Activated T-cell treated with anti-CD3 and anti-CD28 coated beads, Interleukin-2, amount 50 U/mL, for 1 hour (primary cell): Measurements from ENCODE around the gene RBP3.
A peak's percentile ranks its signal among the peaks of the same experiment; 100 is the strongest.

ENCODE experiments used
- DNase-seq: peaks from one replicate; pipeline ENCODE4 v3.0.0-alpha.2; 2020

RBP3 gene

DNA sequence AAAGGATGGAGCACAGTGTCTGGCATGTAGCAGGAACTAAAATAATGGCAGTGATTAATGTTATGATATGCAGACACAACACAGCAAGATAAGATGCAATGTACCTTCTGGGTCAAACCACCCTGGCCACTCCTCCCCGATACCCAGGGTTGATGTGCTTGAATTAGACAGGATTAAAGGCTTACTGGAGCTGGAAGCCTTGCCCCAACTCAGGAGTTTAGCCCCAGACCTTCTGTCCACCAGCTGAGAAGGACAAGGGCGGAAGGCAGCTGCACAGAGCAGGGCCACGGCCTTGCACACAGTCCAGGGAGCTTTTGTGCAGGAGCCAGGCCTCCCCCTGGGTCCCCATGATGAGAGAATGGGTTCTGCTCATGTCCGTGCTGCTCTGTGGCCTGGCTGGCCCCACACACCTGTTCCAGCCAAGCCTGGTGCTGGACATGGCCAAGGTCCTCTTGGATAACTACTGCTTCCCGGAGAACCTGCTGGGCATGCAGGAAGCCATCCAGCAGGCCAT lies at the start of gene RBP3:
Gene RBP3, plus strand, starts transcription at position 226 of the 514 bp plus-strand sequence. Its CDS starts 122 bp downstream, at position 348.
- DNase-seq = no peak

DNA sequence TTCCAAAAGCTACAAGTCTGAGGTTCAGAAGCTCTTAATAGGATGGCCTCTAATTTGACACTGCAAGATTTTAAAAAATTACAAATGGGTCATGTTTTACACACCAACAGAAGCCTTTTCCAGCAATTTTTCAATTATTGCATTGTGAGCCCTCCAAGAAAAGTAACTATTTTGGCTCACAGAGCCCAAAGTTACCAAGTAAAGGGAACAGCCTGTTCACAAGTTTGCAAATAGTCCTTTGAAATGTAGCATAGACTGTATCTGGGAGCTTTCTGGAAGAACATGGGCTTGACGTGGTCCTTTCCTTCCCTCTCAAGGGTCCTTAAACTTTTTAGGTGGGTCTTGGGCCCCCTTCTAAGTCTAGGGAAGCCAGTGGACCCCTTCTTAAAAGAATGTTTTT lies 49.4 kb upstream of the RBP3 start:
- DNase-seq = no peak

DNA sequence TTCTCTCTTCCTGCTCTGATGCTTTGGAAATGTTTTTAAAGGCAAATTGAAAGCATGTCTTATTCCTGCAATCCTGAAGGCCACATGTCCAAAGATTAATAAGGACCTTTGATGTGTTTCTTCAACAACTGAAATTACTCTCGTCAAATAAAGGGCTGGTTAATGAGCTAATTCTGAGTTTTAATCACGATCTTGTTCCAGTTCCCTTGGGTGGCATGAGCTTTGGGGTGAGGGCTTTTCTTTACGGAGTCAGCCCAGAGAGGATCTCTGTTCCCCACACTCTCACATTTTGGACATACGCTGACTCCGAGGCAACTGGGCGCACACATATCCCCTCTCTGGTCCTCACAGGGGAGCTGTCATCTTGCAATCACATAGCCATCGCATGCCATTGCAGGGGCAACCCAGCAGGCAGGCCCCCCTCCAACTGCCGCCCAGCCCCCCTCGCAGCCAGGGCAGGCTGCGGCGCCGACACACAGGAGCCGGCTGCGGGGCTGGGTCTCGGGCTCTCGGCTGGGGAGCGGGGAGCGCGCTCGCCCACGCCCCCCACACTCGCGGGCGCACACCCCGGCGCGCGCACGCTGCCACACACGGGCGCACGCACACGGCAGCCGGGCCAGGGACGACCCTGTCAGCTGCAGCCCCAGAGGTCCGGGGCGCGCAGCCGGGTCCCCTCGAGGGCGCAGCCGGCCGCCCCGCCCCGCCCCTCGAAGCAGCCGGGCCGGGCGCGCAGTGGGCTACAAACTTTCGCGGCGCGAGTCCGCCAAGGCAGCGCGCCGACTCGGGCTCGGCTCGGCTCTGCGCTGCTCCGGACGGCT lies 48.3 kb upstream of the RBP3 start, which contains the start of gene GDF10:
Gene GDF10, plus strand, starts transcription at position 587 of the 818 bp plus-strand sequence. CDS start 455 bp downstream, outside the sequence.
- DNase-seq = peak; percentile 29

DNA sequence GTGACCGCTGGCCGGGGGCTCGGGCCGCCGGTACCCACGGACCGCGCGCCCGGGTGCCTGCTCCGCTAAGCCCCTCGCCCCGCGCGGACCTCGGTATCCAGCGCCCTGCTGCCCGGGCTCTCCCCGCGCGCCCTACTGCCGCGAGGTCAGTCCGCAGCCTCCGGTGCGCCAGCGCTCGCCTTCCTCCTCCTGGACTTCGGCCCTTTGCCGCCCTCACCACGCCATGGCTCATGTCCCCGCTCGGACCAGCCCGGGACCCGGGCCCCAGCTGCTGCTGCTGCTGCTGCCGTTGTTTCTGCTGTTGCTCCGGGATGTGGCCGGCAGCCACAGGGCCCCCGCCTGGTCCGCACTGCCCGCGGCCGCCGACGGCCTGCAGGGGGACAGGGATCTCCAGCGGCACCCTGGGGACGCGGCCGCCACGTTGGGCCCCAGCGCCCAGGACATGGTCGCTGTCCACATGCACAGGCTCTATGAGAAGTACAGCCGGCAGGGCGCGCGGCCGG lies 47.7 kb upstream of the RBP3 start:
- DNase-seq = no peak

DNA sequence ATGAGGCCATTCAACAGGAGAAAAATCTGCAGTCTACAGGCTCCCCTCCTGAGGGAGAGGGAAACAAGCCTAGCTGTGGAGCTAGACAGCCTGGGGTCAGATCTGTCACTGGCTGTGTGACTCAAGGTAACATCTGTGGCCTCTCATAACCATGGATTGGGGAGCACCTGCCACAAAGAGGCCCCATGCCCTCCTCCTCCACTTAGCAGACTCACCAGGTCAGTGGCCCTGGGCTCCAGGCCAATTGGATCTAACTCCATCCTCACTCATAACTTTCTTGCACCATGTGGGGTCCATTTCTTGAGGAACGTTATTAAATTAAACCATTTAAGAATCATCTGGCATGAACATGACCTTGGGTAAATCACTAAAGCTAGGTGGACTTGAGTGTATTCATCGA lies 46.3 kb upstream of the RBP3 start:
- no peak for DNase-seq

DNA sequence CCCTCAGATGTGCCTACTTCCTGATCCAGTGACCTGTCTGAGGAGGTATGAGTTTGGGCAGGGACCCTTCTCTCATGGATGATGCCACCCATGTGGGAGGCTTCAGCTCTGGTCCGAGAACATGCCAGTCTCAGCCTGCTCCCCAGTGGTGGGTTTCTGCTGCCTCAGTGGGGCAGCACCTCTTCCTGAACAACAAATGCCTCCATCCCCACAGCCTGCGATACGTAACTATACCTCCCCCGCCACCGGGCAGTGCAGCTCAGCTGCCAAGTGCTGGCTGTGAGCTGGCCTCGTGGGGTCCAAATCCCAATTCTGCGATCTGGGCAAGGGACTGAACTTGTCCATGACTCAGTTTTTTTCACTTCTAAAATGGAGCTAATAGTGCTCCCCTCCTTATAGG lies 45.1 kb upstream of the RBP3 start:
- DNase-seq = no peak

DNA sequence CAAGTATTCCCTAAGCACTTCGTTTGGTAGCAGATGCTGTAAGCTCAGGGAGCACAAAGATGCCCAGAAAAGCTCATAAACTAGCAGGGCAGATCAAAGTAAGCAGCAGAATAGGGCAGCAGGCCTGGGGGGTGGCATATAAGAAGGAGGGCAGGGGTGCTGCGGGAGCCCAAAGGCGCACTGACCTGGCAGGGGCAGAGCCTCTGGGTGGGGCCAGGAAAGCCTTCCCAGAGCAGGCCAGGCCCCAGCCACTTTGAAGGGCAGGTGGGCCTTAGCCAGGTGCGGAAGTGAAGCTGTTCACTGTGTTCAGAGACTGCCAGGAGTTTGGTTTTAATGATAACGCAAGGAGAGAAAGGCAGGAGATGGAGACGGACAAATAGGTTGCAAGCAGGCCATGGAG lies 44.3 kb upstream of the RBP3 start:
- DNase-seq = no peak

DNA sequence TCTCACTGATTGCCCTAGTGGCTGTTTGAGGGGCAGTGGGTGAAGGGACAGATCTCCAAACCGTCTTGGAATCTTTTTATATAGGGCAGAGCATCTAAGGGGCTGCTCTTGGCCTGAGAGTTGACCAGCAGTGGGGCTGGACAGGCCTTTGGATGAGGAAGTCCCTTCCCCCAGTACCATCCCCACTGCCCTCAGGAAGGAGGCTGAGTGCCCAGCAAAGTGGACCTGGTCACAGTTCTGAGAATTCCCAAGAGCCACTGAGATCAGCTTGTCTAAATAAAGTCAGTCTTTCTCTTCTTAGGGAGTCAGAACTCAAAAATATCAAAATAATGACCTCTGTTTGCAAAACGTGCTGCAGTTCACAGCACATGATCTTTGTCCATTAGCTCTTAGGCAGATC lies 42.6 kb upstream of the RBP3 start:
- DNase-seq = no peak

DNA sequence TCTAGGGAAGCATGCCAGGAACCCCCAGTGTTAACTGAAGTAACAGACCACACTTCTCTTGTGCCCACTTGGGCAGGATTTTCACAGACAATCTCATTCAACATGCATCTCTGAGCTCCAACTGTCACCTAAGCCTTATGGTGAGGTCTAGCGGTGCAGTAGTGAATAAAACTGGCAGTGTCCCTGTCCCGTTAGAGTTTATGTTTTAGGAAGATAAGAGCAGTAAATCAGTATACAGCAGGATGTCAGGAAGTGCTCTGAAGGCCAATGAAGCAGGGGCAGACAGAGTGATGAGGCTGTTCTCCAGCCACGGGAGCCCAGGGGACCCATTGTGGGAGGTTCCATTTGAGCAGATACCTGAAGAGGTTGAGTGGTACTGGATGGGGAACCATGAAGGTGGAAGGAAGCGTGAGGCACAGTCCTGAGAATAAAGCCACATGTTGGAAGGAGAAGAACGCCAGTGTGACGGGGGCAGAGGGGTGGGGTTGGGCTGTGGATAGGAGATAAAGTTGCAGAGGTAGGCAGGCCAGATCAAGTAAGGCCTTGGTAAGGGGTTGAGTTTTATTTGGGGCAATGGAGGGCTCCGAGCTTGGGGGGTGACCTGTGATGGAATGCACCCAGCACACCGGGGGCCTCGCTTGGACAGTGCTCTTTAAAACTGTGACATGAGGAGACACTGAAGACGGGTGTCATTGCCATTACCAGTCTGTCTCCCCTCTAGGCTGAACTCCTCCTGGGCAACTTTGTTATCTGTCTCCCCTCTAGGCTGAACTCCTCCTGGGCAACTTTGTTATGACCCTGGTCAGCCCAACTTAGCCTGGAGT lies 41.6 kb upstream of the RBP3 start:
- DNase-seq = no peak

DNA sequence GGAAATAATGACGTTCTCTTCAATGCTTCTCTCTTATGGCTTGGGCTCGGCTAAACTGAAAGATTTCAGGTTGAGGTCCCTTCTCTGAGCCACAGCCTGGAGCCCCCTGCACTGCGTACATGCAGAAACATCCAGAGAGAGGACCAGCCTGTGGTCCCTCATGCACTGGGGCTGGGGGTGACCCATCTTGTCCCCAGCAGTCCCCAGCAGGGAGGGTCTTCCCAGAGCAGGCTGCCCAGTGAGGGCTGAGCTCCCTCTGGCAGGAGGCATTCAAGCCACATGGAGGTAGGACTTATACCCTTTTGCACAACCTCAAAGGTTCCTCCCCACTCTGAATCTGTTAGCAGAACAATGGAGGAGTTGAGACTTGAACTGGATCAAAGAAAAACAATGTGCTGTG lies 40.8 kb upstream of the RBP3 start:
- no peak for DNase-seq

DNA sequence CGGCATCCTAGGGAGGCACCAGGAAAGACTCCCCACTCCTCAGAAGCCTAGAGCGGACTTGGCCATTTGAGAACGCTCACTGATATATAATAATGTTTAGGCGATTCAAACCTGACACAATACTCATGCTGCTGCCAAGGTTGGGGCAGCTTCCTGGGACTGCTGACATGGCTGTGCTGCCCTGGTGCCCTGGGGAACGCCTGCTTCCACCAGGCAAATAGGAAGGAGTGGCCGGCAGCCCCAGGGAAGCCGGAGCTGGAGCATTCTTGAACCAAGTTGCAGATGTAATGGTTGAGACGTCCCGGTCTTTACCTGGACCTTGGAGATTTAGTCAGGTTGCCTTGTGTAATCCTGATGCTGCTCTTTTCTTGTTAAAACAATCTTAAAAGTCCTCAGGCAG lies 39.4 kb upstream of the RBP3 start:
- DNase-seq = no peak

DNA sequence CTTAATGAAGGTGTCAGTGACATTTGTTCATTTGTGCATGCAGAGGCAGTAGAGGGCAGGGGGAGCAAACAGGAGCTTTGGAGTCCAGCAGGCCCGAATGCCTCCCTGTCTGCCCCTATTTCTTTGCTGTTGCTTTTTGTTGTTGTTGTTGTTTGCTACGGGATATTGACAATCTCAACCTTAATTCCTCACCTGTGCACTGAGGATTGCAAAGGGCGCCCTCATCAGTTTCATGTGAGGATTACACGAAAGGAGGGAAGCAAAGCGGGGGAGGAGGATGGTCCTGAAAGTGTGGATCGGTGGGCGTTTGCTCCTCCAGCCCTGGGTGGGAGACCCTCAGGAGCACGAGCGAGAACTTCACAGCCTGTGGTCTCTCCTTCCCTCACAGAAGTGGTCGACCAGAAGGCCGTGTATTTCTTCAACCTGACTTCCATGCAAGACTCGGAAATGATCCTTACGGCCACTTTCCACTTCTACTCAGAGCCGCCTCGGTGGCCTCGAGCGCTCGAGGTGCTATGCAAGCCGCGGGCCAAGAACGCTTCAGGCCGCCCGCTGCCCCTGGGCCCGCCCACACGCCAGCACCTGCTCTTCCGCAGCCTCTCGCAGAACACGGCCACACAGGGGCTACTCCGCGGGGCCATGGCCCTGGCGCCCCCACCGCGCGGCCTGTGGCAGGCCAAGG lies 38.6 kb upstream of the RBP3 start:
- no peak for DNase-seq

DNA sequence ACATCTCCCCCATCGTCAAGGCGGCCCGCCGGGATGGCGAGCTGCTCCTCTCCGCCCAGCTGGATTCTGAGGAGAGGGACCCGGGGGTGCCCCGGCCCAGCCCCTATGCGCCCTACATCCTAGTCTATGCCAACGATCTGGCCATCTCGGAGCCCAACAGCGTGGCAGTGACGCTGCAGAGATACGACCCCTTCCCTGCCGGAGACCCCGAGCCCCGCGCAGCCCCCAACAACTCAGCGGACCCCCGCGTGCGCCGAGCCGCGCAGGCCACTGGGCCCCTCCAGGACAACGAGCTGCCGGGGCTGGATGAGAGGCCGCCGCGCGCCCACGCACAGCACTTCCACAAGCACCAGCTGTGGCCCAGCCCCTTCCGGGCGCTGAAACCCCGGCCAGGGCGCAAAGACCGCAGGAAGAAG lies 38.1 kb upstream of the RBP3 start:
- no peak for DNase-seq

DNA sequence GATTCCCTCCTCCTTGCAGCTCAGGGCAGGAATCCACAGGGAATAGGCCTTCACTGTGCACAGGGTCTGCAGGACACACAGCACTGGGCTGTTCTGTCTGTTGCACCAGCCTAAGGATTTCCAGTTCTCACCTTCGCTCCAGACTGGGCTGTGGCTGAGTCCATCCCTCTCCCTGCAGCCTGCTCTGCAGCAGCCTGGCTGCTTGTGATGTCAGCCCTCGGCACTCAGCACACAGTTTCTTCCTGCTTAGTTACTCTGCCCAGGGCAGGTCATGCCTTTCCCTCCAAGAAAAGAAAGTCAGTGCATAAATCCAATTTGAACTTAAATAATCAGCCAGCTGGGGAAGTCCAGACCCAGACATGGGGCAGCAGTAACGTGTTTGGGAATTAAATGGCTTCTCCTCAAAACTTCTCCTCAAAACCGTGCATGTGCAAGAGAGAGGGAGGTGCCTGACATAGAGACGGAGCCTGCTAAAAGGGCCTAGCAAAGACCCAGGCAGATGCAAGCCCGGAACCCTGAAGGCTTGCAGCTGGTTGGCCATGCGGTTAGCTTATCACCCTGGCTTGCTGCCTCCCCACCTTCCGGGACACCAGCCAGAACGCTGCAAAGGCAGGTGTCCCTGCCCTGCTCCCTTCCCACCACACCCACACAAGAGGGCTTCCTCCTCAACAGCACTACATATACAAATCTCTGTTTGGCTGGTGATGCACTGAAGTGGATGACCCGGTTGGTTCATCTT lies 36.8 kb upstream of the RBP3 start:
- DNase-seq = peak; percentile 59

DNA sequence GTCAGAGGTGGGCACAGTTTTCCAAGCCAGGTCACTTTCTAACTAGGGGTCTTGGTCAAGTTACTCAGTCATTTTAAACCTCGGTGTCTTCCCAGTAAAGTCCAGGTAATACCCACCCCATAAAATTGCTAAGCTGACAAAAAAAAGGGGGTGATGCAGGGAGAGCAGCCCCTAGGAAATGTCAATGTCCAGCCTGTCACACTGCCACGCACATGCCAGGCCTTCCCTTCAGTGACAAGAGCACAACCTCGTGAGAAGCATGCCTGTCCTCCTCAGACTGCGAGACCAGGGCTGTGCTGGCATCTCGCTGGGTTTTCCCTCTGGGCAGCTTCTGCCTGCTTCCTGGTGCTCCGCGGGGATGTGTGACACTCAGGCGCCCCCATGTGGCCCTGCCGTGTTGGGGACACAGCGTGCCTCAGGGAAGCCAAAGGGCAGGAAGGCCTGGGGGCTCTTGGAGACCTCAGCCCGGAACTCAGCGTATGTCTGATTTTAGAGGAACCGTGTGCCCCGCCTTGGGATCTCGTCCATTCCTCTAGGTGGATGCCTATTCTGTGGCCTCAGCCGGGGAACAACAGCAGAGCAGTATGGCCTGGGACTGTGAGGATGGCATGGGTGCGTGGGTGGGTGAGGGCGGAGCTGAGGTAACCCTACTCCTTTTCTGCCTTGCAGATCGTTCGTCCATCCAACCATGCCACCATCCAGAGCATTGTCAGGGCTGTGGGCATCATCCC lies 36.1 kb upstream of the RBP3 start:
- peak; percentile 85 for DNase-seq

DNA sequence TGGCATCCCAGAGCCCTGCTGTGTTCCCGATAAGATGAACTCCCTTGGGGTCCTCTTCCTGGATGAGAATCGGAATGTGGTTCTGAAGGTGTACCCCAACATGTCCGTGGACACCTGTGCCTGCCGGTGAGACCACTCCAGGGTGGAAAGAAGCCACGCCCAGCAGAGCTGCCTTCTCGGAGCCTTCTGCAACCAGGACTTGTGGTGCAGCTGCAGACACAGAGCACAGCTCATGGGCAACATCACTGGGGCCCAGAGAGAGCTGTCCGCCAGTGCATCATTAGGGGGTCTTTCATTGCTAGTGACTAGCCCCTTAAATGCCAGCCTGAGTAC lies 35.5 kb upstream of the RBP3 start:
- DNase-seq = no peak

DNA sequence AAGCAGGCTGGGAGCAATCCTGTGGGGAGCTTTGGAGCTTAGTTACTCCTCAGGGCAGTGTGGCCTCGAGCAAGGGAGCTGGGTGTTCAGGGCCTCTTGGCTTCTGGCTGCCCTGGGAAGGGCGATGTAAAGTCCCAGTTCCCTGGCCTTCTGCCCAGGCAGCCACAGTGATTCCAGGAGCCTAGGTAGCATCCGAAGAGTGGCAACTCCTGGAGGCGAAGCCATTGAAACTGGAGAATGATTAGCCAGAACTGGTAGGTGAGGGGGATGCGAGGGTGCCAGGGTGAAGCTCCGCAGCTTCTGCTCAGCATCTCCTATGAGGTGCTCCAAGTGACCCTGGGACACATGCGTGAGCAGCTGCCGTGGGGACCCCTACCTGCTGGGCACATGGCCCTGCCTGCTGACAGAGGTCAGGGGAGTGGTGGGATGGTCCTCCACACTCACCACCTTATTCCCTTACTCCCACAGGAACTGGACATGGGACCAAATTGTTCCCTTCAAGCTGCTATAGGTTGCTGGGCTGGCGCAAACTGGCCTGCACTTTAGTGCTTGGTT lies 33.7 kb upstream of the RBP3 start:
- no peak for DNase-seq

DNA sequence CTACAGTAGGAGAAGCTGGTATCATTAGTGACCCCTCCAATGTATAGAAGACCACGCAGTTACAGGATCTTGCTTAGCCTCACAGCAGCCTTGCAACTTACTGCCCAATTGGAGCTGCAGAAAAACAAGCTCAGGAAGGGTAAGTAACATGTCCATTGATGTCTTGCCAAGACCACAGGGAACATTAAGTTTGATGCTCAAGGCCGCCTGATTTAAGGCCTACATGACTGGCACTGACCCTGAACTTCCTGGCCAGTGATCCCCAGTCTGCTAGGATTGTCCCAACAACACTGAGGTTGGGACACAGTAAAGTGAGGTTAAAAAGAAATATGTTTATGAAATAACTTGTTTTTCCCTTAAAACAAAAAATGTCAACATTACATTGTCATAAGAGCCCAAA lies 32.7 kb upstream of the RBP3 start:
- DNase-seq = no peak

DNA sequence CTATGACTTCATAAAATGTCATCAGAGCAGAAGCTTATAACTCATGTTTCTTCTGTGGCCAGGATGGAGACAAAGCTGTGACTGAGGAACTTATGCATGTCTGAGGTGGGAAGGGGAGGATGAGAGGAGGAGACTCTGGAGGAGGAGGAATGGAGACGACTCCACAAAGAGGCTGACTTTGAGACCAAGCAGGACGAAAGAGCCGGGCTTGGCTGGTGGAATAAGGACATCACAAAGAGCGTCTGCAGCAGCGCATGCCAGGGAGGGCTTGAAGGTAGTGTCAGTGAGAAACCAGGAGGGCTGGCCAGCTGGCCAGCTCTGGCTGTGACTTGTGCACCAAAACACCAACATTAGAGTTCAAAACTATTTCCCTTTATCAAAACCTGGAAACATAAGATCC lies 32.0 kb upstream of the RBP3 start:
- no peak for DNase-seq

DNA sequence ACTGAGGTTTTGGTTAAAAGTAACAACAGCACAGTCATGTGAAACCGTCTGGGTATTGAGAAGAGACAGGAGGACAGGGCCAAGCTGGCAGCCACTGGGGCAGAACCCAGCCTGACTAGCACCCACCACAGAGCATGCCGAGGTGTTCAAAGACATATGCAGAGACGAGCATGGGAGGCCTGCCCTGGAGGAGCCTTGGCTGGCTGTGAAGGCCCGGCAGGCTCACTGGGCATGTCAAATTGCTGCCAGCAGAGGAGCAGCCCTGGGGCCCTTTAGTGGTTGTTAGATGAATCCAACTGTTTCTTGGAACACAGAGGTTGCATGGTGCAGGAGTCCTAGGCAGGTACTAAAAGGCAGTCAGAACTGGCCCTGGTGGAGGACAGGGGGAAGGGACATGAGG lies 30.9 kb upstream of the RBP3 start:
- DNase-seq = no peak

DNA sequence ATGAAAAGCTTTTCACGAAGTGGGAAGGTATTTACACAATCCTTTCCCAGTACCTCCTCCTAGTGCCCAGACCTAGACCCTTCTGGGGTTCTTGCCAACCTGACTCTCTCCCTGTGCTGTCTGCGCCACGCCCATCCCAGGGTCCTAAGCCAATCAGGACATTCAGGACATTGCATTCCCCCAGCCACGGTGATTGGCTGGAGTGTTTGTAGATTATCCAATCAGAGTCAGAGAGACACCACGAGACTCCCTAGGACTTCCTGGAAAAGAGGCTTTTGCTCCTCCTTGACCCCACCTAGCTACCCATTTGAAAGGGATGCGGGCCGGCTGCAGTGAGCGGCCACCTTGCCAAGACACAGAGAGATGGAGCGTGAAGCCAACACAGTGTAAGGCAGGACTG lies 29.5 kb upstream of the RBP3 start:
- DNase-seq = no peak

DNA sequence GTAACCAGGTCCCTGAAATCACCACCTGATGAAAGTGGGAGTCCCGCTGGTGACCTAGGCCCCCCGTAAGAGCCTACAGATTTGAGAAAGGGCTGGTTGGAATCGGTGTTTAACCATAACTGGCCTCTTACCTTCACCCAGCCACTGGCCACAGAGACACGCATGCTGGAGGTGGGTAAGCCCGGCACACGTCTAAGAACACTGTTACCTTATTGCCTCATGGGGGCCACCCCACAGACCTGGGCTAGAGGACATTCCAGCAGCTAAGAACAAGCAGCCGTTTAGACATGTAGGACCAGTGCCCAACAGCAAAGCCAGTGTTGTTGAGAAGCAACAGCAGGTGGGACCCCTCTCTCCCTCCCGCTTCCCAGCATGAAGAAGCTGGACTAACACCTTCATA lies 28.4 kb upstream of the RBP3 start:
- DNase-seq = no peak
